ENCODE data around the gene CADM3. TPM values are rescaled to one million over a fixed set of nuclear protein-coding genes. Genes with fewer than 3 reads are reported as not detected.

The CADM3 gene
- total RNA-seq, 6 experiments from 2014 or later = 0.11 to 0.61 (median 0.16) TPM

DNA sequence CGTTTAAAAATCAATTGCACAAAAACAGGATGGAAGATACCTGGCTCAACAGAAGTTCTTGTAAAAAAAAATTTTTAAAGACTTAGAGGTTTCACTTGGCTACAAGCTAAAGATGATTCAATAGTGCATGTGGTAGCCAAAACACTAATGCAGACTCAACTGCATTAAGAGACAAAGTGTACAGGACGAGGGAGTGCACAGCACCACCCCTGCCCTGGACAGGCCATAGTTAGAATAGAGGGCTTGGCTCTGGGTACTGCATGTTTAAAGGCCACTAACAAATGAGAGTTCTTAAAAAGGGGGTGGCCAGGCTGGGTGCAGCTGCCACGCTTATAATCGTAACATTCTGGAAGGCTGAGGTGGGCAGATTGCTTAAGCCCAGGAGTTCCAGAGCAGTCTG, 41.2 kb downstream of the CADM3 start:
- DNase-seq (no peak), ATAC-seq (no peak)
- WGBS (ENCODE audit: insufficient coverage, low coverage, low lambda C conversion rate, missing lambda C conversion rate) = 53% methylated on average over 3 of the region's 4 CpGs
- Histone ChIP-seq H3K4me3 (no peak overlapping the region), H3K27ac (no peak overlapping the region), H3K27me3 (no peaks in the 10 kb centered on the region), H3K9me3 (no peaks in the 10 kb centered on the region), H3K36me3 (no peaks in the 10 kb centered on the region), H3K4me1 (no peaks in the 10 kb centered on the region)
- intact Hi-C loops (cut with DNase I) = loop anchor here in 1 of 2 donors (10.0 kb wide), 1 partner anchor 48 kb away; no protein-coding TSS in a partner anchor
- TF ChIP-seq, protein P1, sequence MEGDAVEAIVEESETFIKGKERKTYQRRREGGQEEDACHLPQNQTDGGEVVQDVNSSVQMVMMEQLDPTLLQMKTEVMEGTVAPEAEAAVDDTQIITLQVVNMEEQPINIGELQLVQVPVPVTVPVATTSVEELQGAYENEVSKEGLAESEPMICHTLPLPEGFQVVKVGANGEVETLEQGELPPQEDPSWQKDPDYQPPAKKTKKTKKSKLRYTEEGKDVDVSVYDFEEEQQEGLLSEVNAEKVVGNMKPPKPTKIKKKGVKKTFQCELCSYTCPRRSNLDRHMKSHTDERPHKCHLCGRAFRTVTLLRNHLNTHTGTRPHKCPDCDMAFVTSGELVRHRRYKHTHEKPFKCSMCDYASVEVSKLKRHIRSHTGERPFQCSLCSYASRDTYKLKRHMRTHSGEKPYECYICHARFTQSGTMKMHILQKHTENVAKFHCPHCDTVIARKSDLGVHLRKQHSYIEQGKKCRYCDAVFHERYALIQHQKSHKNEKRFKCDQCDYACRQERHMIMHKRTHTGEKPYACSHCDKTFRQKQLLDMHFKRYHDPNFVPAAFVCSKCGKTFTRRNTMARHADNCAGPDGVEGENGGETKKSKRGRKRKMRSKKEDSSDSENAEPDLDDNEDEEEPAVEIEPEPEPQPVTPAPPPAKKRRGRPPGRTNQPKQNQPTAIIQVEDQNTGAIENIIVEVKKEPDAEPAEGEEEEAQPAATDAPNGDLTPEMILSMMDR (IDR thresholded peaks at IDR 0.05) = no peak
- no peak for TF ChIP-seq POLR2A (IDR thresholded peaks at IDR 0.05)

DNA sequence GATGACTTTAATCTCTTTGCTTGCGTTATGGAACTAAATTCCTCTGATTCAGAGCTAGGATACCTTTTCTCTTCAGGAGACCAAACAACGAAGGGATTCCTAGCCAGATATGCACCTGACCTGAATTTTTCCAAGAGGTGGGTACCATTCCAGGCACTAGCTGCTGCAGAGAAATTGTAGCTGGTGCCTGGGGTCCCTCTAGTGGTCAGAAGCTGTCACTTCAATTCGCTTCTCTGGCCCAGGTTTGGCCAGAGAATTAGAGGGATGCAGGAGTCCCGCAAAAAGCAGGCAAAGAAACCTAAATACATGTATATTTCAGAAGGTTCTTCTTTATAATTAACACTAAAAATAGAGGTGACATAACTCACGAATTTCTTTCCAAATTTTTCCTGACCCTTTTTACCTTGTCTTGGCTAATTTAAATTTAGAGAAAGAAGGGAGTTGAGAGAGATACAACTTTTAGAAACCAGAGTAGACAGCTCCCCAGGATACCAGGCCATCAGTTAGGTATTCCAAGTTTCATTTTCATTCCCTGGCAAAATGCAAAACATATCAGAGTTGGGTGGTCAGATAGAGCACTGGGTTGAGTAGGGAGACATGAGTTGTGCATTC, 42.8 kb downstream of the CADM3 start:
- DNase-seq = no peak
- no peaks in the 10 kb centered on the region for H3K36me3 ChIP-seq
- intact Hi-C loops (cut with DNase I) = loop anchor here in 1 of 2 donors (10.0 kb wide), 1 partner anchor 49 kb away; no protein-coding TSS in a partner anchor
- 3% methylated on average over 5 of the region's 5 CpGs for WGBS (ENCODE audit: insufficient coverage, low coverage, low lambda C conversion rate, missing lambda C conversion rate)
- ATAC-seq = peak; percentile 84 to 91 (median 89)
- H3K4me1 ChIP-seq = no peaks in the 10 kb centered on the region
- H3K27ac ChIP-seq = no peak overlapping the region
- TF ChIP-seq, protein P1 (IDR thresholded peaks at IDR 0.05) = peak; percentile 73 to 93 (median 92)
- TF ChIP-seq POLR2A (IDR thresholded peaks at IDR 0.05) = no peak
- H3K27me3 ChIP-seq = no peaks in the 10 kb centered on the region
- no peak overlapping the region for H3K4me3 ChIP-seq
- no peaks in the 10 kb centered on the region for H3K9me3 ChIP-seq

DNA sequence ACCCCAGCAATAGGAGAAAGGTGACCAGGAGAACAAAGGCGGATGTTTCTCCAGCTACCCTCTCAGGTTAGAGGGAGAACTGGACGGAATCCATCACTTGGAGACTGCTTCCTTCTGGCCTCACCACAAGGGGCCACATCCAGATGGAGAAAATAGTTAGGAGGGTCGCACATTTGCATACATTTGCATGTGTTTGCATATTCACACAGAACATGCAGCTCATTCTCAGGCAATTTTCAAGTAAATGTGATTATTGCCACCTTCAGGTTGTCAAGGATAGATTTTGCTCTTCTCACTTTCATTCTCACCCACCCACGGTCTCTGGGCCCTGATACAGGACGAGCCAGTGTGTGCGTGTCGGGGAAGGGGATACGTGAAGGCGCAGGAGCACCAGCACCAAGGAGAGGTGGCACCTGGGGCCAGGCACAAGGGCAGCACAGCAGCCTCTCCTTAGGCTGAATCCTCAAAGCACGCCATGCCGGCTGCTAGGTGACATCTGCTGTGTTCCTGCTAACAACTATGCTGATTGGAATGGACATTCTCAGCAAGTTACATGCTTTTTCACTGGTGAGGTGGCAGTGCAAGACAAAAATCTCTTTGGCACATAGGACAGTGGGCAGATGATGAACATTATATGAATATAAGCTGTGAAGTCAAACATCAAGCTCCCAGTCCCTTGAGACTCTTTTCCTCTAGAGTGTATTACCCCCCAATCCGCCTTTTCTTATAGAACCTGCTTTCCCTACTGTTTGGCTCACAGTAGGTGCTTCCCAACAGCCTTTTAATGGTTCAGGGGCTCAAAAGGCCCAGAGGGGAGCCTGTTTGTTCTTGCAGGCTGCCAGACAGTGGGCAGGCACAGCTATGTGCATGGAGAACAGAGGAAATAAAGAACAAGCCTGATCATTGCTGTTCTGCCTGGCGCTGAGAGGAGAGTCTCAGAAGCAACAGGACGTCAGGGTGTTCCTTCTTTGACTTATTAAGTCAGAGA, 47.5 kb downstream of the CADM3 start:
- H3K27me3 ChIP-seq = no peaks in the 10 kb centered on the region
- no peak overlapping the region for H3K27ac ChIP-seq
- DNase-seq (no peak), ATAC-seq (no peak)
- H3K4me1 ChIP-seq = no peaks in the 10 kb centered on the region
- intact Hi-C loops (cut with DNase I) = loop anchor here in 1 of 2 donors (10.0 kb wide), 1 partner anchor 54 kb away; no protein-coding TSS in a partner anchor
- 76% methylated on average over 12 of the region's 14 CpGs for WGBS (ENCODE audit: insufficient coverage, low coverage, low lambda C conversion rate, missing lambda C conversion rate)
- no peaks in the 10 kb centered on the region for H3K36me3 ChIP-seq
- no peaks in the 10 kb centered on the region for H3K9me3 ChIP-seq
- TF ChIP-seq, protein P1 (IDR thresholded peaks at IDR 0.05) = no peak
- TF ChIP-seq POLR2A (IDR thresholded peaks at IDR 0.05) = no peak
- H3K4me3 ChIP-seq = no peak overlapping the region

DNA sequence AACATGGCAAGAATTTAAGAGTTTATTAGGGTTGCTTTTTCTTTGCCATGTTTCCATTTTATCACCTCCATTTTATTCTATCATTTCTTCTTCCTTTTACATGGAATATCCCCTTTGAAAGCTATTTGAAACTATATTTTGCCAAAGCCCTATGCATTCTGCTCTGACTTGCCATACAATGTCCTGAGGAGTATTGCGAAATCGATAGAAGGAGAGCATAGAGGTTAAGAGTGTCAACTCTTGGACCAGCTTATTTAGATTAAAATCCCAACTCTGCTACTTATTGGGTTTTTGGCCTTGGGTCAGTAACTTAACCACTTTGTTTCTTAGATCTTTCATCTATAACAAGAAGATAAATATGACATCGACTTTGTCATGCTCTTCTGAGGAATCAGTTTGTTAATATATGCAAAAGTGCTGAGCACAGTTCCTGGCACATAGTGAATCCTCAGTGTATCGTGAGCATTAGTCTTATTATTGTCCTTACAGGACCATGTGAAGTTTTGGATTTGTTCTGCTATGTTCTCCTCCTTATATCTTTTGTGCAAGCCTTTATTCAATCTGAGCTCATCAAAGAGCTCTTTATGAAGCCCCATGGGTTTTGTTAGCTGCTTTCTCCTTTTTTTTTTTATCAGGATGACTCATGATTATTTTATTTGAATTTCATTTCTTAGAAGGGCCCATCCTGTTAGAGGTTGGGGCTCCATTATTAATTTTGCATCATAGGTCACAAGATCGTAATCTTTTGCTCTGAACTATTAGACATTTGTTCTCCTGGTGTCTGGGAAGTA, 50.9 kb downstream of the CADM3 start:
- Histone ChIP-seq H3K36me3 (no peaks in the 10 kb centered on the region), H3K27ac (no peak overlapping the region), H3K27me3 (no peaks in the 10 kb centered on the region), H3K9me3 (no peaks in the 10 kb centered on the region), H3K4me1 (no peaks in the 10 kb centered on the region), H3K4me3 (no peak overlapping the region)
- TF ChIP-seq, protein P1 (IDR thresholded peaks at IDR 0.05) = no peak
- no peak for TF ChIP-seq POLR2A (IDR thresholded peaks at IDR 0.05)
- no peak for ATAC-seq
- intact Hi-C loops (cut with DNase I) = no loop called here
- WGBS (ENCODE audit: insufficient coverage, low coverage, low lambda C conversion rate, missing lambda C conversion rate) = 74% methylated on average over 5 of the region's 5 CpGs
- DNase-seq = no peak

All from right lobe of liver (tissue), 6 donors.